Right lobe of liver (tissue), 6 donors: Measurements from ENCODE around the gene MGAT4D. TPM values are rescaled to one million over a fixed set of nuclear protein-coding genes. Genes with fewer than 3 reads are reported as not detected.
"Not testable (repeated sequence)": the region's sequence is repeated elsewhere in the genome, so short reads cannot be mapped to it uniquely, and the experiment has no call there.

Experiments
- ATAC-seq, 4 donors: fragments of 200-7000 bp; cut with Tn5 transposase; one replicate each; pipeline ENCODE4 v1.9.1; 2020; ENCODE audit warnings: mild to moderate bottlenecking in 4 of 4, moderate library complexity in 4 of 4
- DNase-seq, 3 donors: peaks; one replicate each; pipeline ENCODE4 v3.0.0-alpha.2; 2020
- H3K27ac ChIP-seq, 3 donors: fragments of 200-600 bp; one replicate each; pipeline ENCODE4 v1.8.0; 2022
- H3K27me3 ChIP-seq, 2 donors: fragments of 200-600 bp; one replicate each; pipeline ENCODE4 v1.8.0; 2022
- H3K36me3 ChIP-seq, 4 donors: fragments of 200-600 bp; sonication (generic) in 1 of 4; one replicate each; pipeline versions ENCODE4 v1.5.1 to v1.8.0; 2017 to 2022; ENCODE audit warnings: control low read depth in 1 of 4
- H3K4me1 ChIP-seq, 4 donors: fragments of 200-600 bp; sonication (generic) in 1 of 4; one replicate each; pipeline versions ENCODE4 v1.5.1 to v1.8.0; 2017 to 2022; ENCODE audit warnings: control low read depth in 1 of 4
- H3K4me3 ChIP-seq, 3 donors: fragments of 200-600 bp; one replicate each; pipeline ENCODE4 v1.8.0; 2022
- H3K9me3 ChIP-seq, 4 donors: fragments of 200-600 bp; sonication (generic) in 1 of 4; one replicate each; pipeline versions ENCODE4 v1.5.1 to v1.8.0; 2017 to 2022; ENCODE audit warnings: control low read depth in 1 of 4
- CTCF ChIP-seq, 4 donors: fragments of 200-600 bp in 3 of 4; fragments of 450-650 bp in 1 of 4; IDR thresholded peaks; one replicate each; pipeline versions ENCODE4 v1.5.1 to v1.8.0; 2016 to 2022; ENCODE audit warnings: antibody characterized with exemption in 4 of 4, mild to moderate bottlenecking in 2 of 4
- POLR2A ChIP-seq: fragments of 450-650 bp; IDR thresholded peaks from one replicate; pipeline ENCODE4 v1.6.1; 2017; ENCODE audit warnings: antibody characterized with exemption, mild to moderate bottlenecking
- WGBS: methylation state at CpG from one replicate; pipeline ENCODE4 v1.1.6; 2018; ENCODE audit warnings: low coverage, low lambda C conversion rate; ENCODE audit not compliant: insufficient coverage; ENCODE audit errors: missing lambda C conversion rate; 5-methylcytosine and 5-hydroxymethylcytosine counted together
- intact Hi-C, 2 donors: fragments of 100-400 bp; cut with DNase I; formaldehyde crosslinking; loops; one replicate each; pipeline versions ENCODE4 v1.11.2 to v1.14.1; 2022
- total RNA-seq, 6 experiments: library from RNA; depleted of rRNA in 2 of 6; stranded (reverse); fragments of >200 nt in 2 of 6; fragmentation: NEBNext Ultra II Directional in 3 of 6; extraction: Animal tissue kit (Norgen Biotek cat#: 25700) in 3 of 6; gene quantifications; one replicate each; pipeline versions ENCODE4 v1.1.0 to v1.2.4, GENCODE V29; 2016 to 2023
- donor health status: DM: no; HTN: yes; CAD: no.
- donor health status: DM: no; HTN: no; CAD: no.
- donor health status: DM: no; HTN: no; CAD: no.
- donor health status: DM: no; HTN: yes; CAD: no.
- donor health status: DM: no; HTN: yes; CAD: no.

Gene MGAT4D
- total RNA-seq, 6 experiments from 2014 or later, result not detected

GRCh38 chr4:140448162-140448561 lies 49.9 kb downstream of the MGAT4D start:
- intact Hi-C loops, result no loop called here
- H3K27me3 ChIP-seq, result no peaks in the 10 kb centered on the region
- ATAC-seq, result no peak
- H3K36me3 ChIP-seq, result no peaks in the 10 kb centered on the region
- no peak for DNase-seq
- no peak for TF ChIP-seq POLR2A
- TF ChIP-seq CTCF (IDR thresholded peaks at IDR 0.05), result no peak
- H3K4me1 ChIP-seq, result no peaks in the 10 kb centered on the region
- H3K27ac ChIP-seq, result no peak overlapping the region
- 43% methylated on average over 3 of the region's 3 CpGs for WGBS
- H3K4me3 ChIP-seq, result no peak overlapping the region
- no peaks in the 10 kb centered on the region for H3K9me3 ChIP-seq

- H3K4me3 ChIP-seq, H3K36me3 ChIP-seq, H3K27ac ChIP-seq, DNase-seq, H3K4me1 ChIP-seq, H3K27me3 ChIP-seq, intact Hi-C loops, ATAC-seq, H3K9me3 ChIP-seq: not testable (repeated sequence)
- 73% methylated on average over 4 of the region's 4 CpGs for WGBS
Measured at GRCh38 chr4:140444347-140444746, 53.7 kb downstream of the MGAT4D start.

GRCh38 chr4:140439644-140440142 lies 58.4 kb downstream of the MGAT4D start:
- DNase-seq, result no peak
- no peak for ATAC-seq
- TF ChIP-seq CTCF (IDR thresholded peaks at IDR 0.05), result no peak
- no peak for TF ChIP-seq POLR2A
- H3K27ac ChIP-seq, result no peak overlapping the region
- intact Hi-C loops, result no loop called here
- no peak overlapping the region for H3K4me3 ChIP-seq
- no peaks in the 10 kb centered on the region for H3K27me3 ChIP-seq
- no peaks in the 10 kb centered on the region for H3K4me1 ChIP-seq
- H3K36me3 ChIP-seq, result no peaks in the 10 kb centered on the region
- H3K9me3 ChIP-seq, result no peaks in the 10 kb centered on the region

- Histone ChIP-seq H3K4me1 (no peaks in the 10 kb centered on the region), H3K27ac (peak overlapping the region in 1 of 3 donors; percentile 65), H3K4me3 (peak overlapping the region; percentile 63 to 69 (median 69)), H3K36me3 (no peaks in the 10 kb centered on the region), H3K27me3 (no peaks in the 10 kb centered on the region), H3K9me3 (no peaks in the 10 kb centered on the region)
- ATAC-seq (peak; percentile 72 to 81 (median 78)), DNase-seq (no peak)
- TF ChIP-seq CTCF (IDR thresholded peaks at IDR 0.05) (no peak), POLR2A (no peak)
- WGBS, result 26% methylated on average over 7 of the region's 7 CpGs
- intact Hi-C loops, result no loop called here
Measured at GRCh38 chr4:140427919-140428471, 70.1 kb downstream of the MGAT4D start.

- Histone ChIP-seq H3K9me3 (no peaks in the 10 kb centered on the region), H3K4me3 (peak within 1 kb of the TSS; percentile 63 to 69 (median 69)), H3K36me3 (no peaks in the 10 kb centered on the region), H3K27ac (peak within 1 kb of the TSS in 1 of 3 donors; percentile 65), H3K27me3 (no peaks in the 10 kb centered on the region), H3K4me1 (no peaks in the 10 kb centered on the region)
- peak; percentile 18 to 41 (median 32) for TF ChIP-seq CTCF (IDR thresholded peaks at IDR 0.05)
- no peak for TF ChIP-seq POLR2A
- 0% methylated on average over 34 of the region's 73 CpGs for WGBS
- ATAC-seq (peak; percentile 93 to 95 (median 94)), DNase-seq (peak; percentile 69 to 80 (median 80))
- intact Hi-C loops, result no loop called here
Measured at GRCh38 chr4:140427106-140427918, 70.8 kb downstream of the MGAT4D start, which contains the start of gene CLGN. Gene CLGN, minus strand, starts transcription at chr4:140427648. Its CDS starts 14,570 bp downstream, at chr4:140413078.
